Skin epidermis (tissue), 12 donors: ENCODE measurements around the gene HHATL.

Source experiments
- H3K27ac ChIP-seq, 21 experiments: fragments of 200-600 bp; sonication (generic) in 11 of 21; one replicate each; pipeline ENCODE4 v1.5.0; 2020; ENCODE audit warnings: mild to moderate bottlenecking in 3 of 21, inconsistent platforms in 2 of 21, moderate library complexity in 2 of 21
- H3K4me3 ChIP-seq, 7 experiments: fragments of 200-600 bp; sonication (generic) in 2 of 7; one replicate each; pipeline ENCODE4 v1.5.0; 2020; ENCODE audit warnings: inconsistent platforms in 2 of 7, mild to moderate bottlenecking in 2 of 7, moderate library complexity in 1 of 7

Gene HHATL

GRCh38 chr3:42702982-42703694 is 540 bp upstream of the HHATL start:
- no peak overlapping the region for H3K27ac ChIP-seq
- H3K4me3 ChIP-seq, result no peak overlapping the region

- Histone ChIP-seq H3K4me3 (no peak overlapping the region), H3K27ac (no peak overlapping the region)
These were observed 1.1 kb downstream of the HHATL start for GRCh38 chr3:42701371-42702065.

GRCh38 chr3:42700366-42701288 is 2.0 kb downstream of the HHATL start:
- H3K27ac ChIP-seq, result no peak overlapping the region

GRCh38 chr3:42699511-42699971 is 3.1 kb downstream of the HHATL start:
- no peak overlapping the region for H3K27ac ChIP-seq

More at GRCh38 chr3:42700366-42701288, 2.0 kb downstream of the HHATL start:
- H3K4me3 ChIP-seq, result no peak overlapping the region

GRCh38 chr3:42698911-42699230 is 3.7 kb downstream of the HHATL start:
- no peak overlapping the region for H3K4me3 ChIP-seq
- no peak overlapping the region for H3K27ac ChIP-seq

More at GRCh38 chr3:42699511-42699971, 3.1 kb downstream of the HHATL start:
- H3K4me3 ChIP-seq, result no peak overlapping the region

GRCh38 chr3:42698216-42698910 is 4.2 kb downstream of the HHATL start:
- Histone ChIP-seq H3K4me3 (no peak overlapping the region), H3K27ac (no peak overlapping the region)

GRCh38 chr3:42697289-42698051 is 5.1 kb downstream of the HHATL start:
- no peak overlapping the region for H3K4me3 ChIP-seq
- no peak overlapping the region for H3K27ac ChIP-seq

GRCh38 chr3:42696356-42697288 is 6.0 kb downstream of the HHATL start:
- Histone ChIP-seq H3K4me3 (no peak overlapping the region), H3K27ac (no peak overlapping the region)

- Histone ChIP-seq H3K27ac (no peak overlapping the region), H3K4me3 (no peak overlapping the region)
These were observed 8.2 kb downstream of the HHATL start for GRCh38 chr3:42694366-42694765.

- Histone ChIP-seq H3K4me3 (no peak overlapping the region), H3K27ac (no peak overlapping the region)
These were observed 9.1 kb downstream of the HHATL start for GRCh38 chr3:42693530-42693930.

- H3K27ac ChIP-seq, result no peak overlapping the region
- no peak overlapping the region for H3K4me3 ChIP-seq
These were observed 9.7 kb downstream of the HHATL start for GRCh38 chr3:42692667-42693529.

GRCh38 chr3:42691816-42692666 is 10.6 kb downstream of the HHATL start:
- no peak overlapping the region for H3K27ac ChIP-seq
- no peak overlapping the region for H3K4me3 ChIP-seq

- no peak overlapping the region for H3K4me3 ChIP-seq
These were observed 11.6 kb downstream of the HHATL start for GRCh38 chr3:42690766-42691680.

GRCh38 chr3:42690191-42690590 is 12.4 kb downstream of the HHATL start:
- no peak overlapping the region for H3K4me3 ChIP-seq
- H3K27ac ChIP-seq, result no peak overlapping the region

More at GRCh38 chr3:42690766-42691680, 11.6 kb downstream of the HHATL start:
- no peak overlapping the region for H3K27ac ChIP-seq

GRCh38 chr3:42689421-42690014 is 13.1 kb downstream of the HHATL start:
- no peak overlapping the region for H3K4me3 ChIP-seq
- H3K27ac ChIP-seq, result no peak overlapping the region
